Measurements from ENCODE around the gene GMDS.

GRCh38 chr6:2102316-2102883 is 143.0 kb downstream of the GMDS start:
- TF ChIP-seq POLR2A (IDR thresholded peaks at IDR 0.05) (no peak), CTCF (IDR thresholded peaks at IDR 0.05) (no peak)

All from heart left ventricle (tissue), 13 donors.